ENCODE measurements around the gene LMNTD2.

Gene LMNTD2

DNA sequence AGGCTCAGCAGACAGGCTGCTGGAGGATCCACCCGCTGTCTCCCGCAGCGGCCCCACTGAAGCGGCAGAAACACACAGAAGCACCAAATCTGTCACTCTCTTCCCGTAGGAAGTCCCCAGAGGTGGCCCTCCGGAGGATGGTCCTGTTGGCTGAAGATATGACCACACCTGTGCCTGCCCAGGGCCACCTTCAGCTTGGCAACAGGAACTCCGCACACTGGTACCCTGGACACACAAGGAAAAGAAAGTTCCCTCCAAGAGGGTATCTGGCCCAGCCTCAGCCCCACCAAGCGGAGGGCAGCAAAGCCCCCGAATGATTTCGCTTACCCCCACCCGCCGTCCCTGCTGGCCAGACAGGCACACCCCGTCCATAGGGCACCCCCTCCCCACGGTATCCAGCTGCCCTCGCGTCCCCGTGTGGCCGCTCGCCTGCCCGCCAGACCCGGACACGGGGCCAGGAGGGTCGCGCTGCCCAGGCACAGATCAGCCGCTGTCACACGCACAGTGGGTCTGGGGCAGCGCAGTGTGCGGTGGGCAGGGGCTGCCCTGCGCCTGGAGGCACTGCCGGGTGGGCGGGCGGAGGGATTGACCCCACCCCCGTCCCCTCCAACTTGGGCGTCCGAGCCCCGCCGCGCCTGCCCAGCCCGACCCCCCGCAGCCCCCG is 7.2 kb upstream of the LMNTD2 start:
- DNase-seq: no peak

DNA sequence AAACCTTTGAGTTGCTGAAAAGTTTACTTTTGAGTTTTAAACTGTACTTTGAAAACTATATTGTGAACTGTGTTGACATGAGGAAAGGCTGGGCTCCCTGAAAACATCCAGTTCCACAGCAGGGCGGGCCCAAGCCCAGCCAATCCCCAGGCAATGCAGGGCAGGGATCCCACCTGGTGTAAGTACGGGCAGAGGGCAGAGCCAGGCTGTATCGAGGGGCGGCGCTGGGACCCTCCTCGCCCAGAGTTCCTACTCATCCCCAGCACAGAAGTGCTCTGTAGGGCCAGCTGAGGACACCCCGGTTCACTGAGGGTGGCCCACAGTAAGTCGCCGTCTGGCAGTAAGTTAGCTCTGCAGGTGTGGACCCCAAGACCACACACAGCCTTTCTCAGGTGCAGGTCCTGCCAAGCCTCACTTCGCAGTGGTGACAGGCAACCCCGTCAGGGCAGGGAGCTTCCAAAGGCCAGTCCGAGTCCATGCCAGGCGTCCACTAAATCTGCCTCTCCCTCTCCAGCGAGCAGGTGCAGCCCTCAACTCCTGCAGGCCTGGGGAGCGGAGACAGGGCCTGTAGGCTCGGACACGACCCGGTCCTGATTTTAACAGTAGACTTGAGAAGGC is 6.6 kb upstream of the LMNTD2 start:
- DNase-seq: no peak

DNA sequence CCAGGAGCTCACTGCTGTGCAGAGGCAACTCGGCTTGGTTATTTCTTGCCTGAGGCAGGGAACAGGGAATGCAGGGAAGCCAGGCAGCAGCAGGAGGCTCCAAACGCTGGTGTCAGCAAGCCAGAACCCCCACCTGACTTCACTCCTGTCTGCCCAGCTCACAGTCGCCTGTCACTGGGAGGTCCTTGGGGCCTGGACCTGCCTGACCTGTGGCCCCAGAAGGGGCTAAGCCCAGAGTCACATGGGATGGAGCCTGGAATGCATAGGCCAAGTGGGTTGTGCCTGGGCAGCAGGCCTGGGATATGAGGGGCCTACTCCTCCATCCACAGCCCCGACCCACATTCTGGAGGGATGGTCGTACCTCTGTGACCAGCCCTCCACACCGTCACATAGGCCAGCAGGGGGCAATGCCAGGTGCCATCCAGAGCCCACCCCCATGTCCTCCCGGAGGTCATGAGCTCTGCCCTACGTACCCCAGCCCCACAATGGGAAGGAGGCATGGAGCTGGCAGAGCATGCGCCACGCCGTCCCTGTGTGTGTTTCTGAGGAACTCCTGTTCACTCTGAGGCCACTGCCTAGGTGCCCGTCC is 5.5 kb upstream of the LMNTD2 start:
- no peak for DNase-seq

DNA sequence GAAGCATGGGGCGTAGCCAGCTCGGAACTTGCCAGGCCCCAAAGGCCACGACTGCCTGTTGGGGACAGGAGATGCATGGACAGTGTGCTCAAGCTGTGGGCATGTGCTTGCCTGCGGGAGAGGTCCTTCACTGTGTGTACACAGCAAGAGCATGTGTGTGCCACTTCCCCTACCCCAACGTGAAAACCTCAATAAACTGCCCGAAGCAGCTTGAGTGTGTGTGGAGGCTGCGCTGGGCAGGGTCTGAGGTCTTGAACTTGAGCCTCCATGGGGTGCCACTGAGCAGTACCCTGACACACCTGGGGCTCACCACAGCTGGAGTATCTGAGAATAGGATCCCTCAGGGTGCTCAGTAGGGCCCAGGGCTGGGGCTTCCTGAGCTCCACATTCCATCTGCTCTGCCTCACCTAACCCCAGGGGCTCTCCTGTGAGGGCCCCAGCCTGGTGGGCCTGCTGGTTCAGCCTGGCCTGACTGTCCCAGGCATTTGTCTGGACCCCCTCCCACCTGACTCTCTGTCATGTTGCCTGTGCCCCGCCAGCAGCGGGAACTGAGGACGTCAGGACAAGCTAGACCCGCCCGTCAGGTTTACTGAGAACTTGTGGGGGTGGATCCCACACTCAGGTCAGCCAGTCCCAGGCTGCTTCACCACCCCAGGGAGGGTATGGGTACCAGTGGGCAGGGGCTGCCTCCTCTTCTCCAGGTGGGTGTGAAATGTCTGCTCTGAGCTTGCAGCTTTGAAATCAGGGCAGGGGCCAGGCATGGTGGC is 3.5 kb upstream of the LMNTD2 start:
- no peak for DNase-seq

DNA sequence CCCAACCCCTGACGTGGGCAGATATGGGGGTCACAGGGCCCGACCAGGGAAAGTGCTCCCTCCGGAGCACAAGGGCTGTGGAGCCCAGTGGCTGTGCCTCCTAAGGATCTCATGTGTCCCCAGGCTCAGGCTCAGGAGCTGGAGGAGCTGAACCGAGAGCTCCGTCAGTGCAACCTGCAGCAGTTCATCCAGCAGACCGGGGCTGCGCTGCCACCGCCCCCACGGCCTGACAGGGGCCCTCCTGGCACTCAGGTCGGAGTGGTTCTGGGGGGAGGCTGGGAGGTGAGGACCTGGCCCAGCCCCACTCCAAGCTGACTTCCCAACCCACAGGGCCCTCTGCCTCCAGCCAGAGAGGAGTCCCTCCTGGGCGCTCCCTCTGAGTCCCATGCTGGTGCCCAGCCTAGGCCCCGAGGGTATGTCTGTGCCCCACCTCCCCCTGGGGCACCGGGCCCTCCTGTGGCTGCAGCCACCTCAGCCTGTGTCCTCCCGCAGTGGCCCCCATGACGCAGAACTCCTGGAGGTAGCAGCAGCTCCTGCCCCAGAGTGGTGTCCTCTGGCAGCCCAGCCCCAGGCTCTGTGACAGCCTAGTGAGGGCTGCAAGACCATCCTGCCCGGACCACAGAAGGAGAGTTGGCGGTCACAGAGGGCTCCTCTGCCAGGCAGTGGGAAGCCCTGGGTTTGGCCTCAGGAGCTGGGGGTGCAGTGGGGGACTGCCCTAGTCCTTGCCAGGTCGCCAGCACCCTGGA is 2.7 kb upstream of the LMNTD2 start:
- DNase-seq: no peak

DNA sequence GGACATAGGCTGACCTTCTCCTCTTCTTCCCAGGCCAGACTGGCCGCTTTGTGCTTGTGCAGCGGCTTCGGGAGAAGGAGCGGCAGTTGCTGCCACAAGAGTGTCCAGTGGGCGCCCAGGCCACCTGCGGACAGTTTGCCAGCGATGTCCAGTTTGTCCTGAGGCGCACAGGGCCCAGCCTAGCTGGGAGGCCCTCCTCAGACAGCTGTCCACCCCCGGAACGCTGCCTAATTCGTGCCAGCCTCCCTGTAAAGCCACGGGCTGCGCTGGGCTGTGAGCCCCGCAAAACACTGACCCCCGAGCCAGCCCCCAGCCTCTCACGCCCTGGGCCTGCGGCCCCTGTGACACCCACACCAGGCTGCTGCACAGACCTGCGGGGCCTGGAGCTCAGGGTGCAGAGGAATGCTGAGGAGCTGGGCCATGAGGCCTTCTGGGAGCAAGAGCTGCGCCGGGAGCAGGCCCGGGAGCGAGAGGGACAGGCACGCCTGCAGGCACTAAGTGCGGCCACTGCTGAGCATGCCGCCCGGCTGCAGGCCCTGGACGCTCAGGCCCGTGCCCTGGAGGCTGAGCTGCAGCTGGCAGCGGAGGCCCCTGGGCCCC is 1.6 kb upstream of the LMNTD2 start:
- no peak for DNase-seq

DNA sequence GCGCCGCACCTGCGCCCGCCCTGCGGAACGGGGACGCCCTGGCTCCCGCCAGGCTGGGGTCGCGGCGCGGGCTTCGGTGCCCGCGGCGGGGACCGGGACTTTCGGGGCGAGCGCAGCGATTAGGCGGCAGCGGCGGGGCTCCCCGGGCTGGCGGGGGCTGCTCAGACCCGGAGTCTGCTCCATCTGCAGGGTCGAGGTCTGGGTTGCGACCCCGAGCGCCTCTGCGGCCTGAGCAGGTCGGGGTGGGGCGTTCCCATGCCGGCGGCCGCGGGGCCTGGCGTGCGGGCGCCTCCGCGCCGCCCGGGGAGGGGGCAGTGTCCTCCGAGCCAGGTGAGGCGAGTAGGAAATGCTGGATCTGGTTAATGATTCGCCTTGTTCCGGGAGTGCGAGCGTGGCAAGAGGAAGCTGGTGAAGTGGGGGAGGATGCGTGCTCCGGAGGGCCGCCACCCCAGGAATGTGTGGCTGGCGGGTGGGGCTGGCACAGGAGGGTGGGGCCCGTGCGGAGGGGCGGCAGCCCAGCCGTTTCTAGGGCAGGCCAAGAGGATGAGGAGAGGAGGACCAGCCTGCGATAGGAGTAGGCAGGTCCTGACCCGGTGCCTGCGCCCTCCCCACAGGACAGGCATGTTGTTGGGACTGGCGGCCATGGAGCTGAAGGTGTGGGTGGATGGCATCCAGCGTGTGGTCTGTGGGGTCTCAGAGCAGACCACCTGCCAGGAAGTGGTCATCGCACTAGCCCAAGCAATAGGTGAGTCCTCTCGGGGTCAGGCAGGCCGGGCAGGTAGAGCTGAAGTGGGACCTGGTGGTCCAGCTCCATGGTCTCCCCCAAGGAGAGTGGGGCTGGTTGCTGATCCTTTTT is 838 bp upstream of the LMNTD2 start:
- DNase-seq: no peak

DNA sequence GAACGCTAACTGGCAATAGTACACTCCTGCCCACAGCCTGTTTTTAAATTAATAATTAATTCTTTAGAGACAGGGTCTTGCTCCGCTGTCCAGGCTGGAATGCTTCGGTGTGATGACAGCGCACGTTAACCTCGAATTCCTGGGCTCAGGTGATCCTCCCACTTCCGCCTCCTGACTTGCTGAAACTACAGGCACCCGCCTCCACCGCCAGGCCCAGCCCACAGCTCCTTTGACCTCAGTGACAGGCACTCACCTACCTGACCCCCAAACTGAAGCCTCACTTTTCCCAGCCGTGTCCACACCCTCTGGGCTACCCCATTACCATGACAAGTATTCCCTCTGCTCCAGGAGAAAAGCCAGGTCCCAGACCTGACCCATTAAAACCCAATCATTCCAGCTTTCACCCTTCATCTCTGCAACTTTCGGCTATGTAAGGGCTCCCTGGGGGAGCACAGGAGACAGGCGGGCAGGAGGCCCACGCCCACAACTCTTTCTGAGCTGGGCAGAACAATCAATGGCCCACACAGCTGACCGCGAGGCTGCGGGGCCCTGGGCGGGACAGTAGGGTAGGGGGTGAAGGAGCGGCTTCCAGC is 730 bp downstream of the LMNTD2 start:
- no peak for DNase-seq

DNA sequence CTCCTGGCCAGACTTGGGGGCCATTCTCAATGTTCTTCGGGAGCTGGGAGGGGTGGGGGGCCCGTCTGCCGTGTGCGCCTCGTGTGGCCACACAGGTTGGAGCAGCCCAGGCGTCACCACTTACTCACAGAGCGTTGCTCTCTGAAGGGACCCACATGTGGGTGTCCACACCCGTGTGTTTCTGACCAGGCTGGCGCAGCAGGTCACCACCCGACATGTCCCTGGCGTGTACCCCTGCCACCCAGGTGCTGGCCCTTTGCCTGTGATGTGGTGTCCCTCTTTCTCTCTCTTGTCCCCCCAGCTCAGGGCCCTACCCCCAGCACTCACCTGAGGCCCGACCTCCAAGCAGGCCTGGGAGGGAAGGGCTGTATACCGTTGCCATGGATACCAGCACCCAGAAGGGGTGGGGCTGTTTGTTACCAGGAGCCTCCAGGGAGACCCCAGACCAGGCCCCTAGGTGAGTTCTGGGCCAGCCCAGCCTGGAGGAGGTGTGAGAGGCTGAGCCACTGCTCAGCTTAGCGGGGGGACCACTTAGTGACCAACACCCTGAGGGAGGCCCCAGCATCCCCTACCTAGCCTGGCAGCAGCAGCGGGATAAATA is 1.4 kb downstream of the LMNTD2 start:
- DNase-seq: no peak

DNA sequence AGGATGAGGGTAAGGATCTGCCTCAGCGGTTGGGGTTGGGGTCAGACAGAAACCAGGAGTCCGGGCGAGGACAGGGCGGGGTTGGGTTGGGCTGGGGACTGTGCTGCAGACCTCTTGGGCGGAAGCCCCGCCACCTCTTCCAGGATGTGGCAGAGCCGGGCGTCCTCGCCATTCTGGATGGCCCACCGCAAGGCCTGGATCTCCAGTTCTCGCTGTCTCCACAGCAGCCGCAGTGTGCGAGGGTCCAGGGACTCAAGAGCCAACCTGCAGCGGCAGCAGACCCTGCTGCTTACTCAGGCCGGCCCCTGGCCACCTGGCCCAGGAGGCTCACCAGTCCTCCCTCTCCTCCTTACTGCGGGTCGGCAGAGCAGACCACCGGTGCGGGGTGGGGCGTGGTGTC is 2.0 kb downstream of the LMNTD2 start:
- DNase-seq: no peak

DNA sequence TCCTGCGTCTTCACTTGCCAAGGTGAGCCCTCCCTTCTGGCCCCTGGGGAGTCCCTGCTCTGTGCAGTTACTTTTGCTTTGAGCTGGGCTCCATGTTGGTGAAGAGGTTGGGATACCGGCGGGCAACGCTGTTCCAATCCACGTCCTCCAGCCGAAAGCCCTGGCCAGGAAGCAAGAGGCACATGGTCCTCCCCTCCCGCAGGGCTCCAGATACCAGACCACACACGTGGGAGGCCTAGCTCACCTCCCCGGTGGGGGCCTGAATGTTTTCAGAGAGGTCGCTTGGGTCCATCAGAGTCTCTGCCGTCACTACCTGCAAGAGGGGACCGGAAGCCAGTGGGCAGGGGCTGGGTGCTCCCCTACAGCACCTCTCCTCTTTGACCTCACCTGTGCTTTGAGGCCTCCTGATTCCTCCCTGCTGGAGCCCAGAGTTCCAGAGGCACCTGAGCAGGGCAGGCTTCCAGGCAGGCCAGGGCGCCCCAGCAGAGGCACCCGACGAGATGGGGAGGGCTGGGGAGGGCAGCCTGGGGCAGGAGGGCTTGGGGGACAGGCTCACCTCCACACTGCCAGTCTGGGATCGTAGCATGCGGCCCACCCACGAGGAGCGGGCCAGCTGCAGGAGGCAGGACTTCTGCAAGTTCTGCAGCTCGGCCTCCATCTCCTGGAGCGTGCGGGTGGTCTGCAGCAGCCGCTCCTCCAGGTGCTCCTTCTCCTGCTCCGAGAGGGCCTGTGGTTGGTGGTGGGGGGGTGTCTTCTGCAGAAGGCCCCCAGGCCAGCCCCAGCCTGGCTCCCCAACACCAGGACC is 3.0 kb downstream of the LMNTD2 start:
- no peak for DNase-seq

DNA sequence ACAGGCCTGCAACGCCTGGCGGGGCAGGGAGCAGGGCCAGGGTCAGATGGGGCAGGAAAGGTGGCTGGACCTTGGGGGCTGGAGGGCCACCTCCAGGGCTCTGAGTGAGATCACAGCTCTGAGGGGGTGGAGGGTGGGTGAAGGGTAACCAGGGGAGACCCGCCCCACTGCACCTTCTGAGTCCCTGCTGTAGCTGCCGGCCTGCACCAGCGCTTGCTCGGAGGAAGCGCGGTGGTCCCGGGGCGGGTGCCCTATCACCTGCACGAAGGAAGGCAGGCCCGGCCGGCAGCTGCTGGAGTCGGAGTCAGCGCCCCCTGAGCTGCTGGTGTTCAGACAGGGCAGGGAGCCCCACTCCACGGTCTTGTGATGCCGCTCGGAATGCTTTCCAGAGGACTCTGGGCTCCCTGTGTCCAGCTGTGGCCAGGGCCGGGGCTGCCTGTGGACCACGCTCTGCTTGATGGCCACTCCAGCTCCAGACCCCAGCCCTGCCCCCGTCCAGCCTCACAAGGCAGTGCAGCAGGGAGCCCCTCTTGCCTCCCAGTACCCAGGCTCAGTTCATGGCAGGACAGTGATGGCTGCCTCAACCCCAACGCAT is 3.8 kb downstream of the LMNTD2 start:
- DNase-seq: no peak

DNA sequence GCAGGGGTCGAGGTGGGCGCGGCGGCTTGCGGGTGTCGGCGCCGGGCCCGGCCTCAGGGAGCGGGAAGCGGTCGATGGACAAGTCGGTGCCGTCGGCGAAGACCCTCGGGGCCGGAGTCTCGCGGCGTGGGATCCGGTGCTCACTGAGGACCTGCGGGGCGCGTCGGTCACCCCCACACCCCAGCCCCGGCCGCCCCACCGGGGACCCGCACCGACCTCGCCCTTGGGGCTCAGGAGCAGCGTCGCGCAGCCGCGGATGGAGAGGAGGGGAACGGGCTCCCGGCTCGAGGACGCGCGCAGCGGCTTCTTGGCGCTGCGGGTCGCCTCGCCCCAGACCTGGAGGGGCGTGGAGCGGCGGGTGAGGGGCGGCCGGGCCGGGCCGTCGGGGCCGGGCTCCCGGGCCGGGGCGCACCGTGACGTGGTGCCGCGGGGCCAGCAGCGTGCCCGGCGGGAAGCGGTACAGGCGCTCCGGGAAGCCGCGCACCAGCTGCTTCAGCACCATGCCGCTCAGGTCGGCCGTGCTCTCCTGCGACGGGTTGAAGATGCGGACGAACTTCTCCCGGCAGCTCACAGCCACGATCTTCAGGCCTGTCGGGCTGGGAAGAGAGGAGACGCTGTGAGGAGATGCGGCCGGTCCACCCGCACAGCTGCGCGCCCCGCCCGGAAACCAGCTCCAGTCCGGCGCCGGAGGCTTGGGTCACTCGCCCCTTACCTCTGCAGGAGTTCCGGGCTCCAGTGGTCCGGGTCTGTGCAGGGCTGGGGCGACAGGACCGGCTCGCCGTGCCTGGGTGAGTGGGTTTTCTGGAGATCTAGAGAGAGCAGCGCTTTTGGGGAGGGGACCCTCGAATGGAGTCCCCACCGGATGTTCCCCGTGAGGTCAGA is 4.5 kb downstream of the LMNTD2 start:
- no peak for DNase-seq

DNA sequence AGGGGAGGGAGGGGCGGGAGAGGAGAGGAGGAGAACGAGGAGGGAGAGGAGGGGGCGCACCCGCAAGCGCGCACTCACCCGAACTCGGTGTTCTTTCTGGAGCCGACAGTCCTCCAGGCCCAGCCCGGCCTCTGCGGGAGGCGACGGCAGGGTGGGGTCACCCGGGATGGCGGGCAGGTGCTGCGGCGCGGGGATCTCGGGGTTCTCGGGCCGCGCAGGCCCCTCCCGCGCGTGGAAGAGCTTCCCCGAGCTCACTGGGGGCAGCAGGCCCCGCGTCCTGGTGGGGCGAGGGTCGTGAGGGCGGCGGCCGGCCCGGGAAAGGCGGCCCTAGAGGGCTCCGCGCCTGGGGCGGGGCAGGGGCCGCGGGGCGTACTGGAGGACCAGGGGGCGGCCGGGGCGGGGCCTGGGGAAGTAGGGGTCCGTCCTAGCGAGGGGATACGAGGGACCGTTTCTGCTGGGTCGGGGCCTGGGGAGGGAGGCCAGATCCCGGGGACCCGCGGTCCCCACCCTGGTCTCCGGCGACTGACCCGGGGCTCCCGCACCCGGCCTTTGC is 5.2 kb downstream of the LMNTD2 start:
- no peak for DNase-seq

DNA sequence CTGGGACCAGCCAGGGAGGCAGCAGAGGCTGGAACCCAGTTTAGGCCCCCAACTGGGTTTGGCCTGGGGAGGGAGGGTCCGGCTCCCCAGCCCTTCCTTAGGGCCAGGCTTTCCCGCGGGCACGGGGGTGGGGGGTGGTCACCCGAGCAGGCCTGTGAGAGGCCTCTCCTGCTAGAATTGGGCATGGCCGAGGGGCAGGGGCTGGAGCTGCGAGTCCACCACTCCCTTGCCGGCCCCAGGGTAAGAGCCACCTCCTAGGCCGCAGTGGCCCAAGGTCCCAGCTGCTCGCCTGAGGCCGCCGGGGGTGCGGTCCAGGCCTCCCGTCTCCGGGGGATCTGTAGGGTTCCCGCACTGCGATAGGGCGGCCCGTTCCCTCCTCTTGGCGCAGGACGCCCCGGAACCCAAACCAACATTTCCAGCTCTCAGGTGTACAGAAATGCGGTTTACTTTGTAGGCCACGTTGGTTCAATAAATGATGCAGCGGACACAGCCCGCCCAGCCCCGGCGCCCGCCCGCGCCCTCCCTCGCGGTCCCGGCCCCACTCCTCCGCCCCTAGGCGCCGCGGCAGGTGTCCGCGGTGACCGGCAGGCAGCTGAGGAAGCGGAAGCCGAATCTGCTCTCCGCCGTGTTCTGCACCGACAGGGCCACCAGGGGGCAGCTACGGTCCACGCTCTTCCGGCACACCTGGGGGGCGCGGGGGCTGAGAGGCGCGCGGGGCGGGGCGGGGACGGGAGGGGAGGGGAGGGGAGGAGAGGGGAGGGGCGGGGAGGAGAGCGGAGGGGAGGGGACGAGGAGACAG is 5.9 kb downstream of the LMNTD2 start:
- DNase-seq: peak; percentile 72

DNA sequence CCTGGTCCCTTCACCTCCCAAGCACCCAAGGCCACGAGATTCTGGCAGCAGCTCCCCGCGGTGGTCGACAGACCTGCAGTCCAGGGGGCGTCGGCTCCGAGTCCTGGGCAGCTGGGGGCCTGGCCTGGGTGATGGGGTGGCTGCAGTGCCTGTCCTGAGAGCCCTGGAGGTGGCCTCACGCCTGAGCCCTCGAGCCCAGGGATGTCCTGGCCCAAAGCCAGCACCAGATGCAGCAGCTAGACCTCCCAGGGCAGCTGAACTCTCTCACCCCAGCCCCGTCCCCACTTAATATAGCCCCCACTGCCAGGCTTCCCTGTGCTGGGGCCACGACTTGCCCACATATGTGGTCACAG is 6.6 kb downstream of the LMNTD2 start:
- no peak for DNase-seq
